Uterus (tissue), 2 donors: ENCODE data around the gene GSK3B.

ENCODE experiments used
- POLR2A ChIP-seq, 2 donors: fragments of 450-650 bp; IDR thresholded peaks; one replicate each; pipeline ENCODE4 v1.6.1; 2016; ENCODE audit warnings: antibody characterized with exemption in 2 of 2, mild to moderate bottlenecking in 1 of 2, moderate library complexity in 1 of 2
- TF ChIP-seq, protein P1 (sequence below), 4 experiments: fragments of 200-600 bp in 2 of 4; fragments of 450-650 bp in 2 of 4; sonication (generic) in 2 of 4; IDR thresholded peaks; one replicate each; pipeline ENCODE4 v1.5.1; 2016 to 2019; ENCODE audit warnings: antibody characterized with exemption in 4 of 4, mild to moderate bottlenecking in 2 of 4, moderate library complexity in 1 of 4

- TF ChIP-seq, protein P1, sequence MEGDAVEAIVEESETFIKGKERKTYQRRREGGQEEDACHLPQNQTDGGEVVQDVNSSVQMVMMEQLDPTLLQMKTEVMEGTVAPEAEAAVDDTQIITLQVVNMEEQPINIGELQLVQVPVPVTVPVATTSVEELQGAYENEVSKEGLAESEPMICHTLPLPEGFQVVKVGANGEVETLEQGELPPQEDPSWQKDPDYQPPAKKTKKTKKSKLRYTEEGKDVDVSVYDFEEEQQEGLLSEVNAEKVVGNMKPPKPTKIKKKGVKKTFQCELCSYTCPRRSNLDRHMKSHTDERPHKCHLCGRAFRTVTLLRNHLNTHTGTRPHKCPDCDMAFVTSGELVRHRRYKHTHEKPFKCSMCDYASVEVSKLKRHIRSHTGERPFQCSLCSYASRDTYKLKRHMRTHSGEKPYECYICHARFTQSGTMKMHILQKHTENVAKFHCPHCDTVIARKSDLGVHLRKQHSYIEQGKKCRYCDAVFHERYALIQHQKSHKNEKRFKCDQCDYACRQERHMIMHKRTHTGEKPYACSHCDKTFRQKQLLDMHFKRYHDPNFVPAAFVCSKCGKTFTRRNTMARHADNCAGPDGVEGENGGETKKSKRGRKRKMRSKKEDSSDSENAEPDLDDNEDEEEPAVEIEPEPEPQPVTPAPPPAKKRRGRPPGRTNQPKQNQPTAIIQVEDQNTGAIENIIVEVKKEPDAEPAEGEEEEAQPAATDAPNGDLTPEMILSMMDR (IDR thresholded peaks at IDR 0.05): no peak
- no peak for TF ChIP-seq POLR2A (IDR thresholded peaks at IDR 0.05)
Measured at GRCh38 chr3:119950666-119951325, 143.5 kb downstream of the GSK3B start.
